ENCODE results near the gene ARL5A.

DNA sequence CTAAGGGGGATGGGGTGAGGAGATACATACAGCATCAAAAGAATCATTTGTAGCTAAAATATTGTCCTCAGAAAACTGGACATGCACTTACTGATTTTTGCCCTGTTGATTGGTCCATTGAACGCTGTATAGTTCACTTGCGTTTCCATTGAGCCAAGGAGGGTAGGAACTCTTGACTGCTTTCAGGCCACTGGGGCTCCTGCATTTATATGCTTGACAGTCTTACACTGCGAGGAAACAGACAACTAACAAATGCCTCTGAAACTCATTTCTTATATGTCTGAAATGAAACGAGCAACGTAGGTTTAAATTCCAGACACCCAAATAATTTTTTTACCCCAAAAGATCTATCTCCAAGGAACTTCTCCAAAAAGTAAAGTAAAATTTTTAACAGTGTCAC, 42.1 kb downstream of the ARL5A start:
- TF ChIP-seq POLR2A (IDR thresholded peaks at IDR 0.05), result no peak
- TF ChIP-seq, protein P1, sequence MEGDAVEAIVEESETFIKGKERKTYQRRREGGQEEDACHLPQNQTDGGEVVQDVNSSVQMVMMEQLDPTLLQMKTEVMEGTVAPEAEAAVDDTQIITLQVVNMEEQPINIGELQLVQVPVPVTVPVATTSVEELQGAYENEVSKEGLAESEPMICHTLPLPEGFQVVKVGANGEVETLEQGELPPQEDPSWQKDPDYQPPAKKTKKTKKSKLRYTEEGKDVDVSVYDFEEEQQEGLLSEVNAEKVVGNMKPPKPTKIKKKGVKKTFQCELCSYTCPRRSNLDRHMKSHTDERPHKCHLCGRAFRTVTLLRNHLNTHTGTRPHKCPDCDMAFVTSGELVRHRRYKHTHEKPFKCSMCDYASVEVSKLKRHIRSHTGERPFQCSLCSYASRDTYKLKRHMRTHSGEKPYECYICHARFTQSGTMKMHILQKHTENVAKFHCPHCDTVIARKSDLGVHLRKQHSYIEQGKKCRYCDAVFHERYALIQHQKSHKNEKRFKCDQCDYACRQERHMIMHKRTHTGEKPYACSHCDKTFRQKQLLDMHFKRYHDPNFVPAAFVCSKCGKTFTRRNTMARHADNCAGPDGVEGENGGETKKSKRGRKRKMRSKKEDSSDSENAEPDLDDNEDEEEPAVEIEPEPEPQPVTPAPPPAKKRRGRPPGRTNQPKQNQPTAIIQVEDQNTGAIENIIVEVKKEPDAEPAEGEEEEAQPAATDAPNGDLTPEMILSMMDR (IDR thresholded peaks at IDR 0.05), result no peak
